Lung (tissue), 12 donors: Measurements from ENCODE around the gene CARD16. TPM values are rescaled to one million over a fixed set of nuclear protein-coding genes. Genes with fewer than 3 reads are reported as not detected.

Source experiments
- ATAC-seq: fragments of 200-7000 bp; cut with Tn5 transposase; one replicate; pipeline ENCODE4 v1.9.1; 2020; ENCODE audit warnings: moderate number of reproducible peaks; ENCODE audit not compliant: insufficient read depth, low FRiP score
- DNase-seq, 3 donors: peaks; one replicate each; pipeline ENCODE4 v3.0.0-alpha.2; 2013 to 2017
- H3K27ac ChIP-seq, 2 donors: one replicate each; pipeline ENCODE4 v1.5.1; 2013; ENCODE audit warnings: mild to moderate bottlenecking in 2 of 2, moderate library complexity in 2 of 2, control low read depth in 1 of 2, inconsistent platforms in 1 of 2, low read depth in 1 of 2, low read length in 1 of 2
- H3K27me3 ChIP-seq, 3 donors: one replicate each; pipeline ENCODE4 v1.5.1; 2013; ENCODE audit warnings: low read length in 2 of 3; ENCODE audit not compliant: control insufficient read depth in 3 of 3, insufficient read depth in 3 of 3
- H3K36me3 ChIP-seq, 4 donors: one replicate each; pipeline ENCODE4 v1.5.1; 2013; ENCODE audit warnings: low read length in 4 of 4, mild to moderate bottlenecking in 1 of 4, moderate library complexity in 1 of 4; ENCODE audit not compliant: control insufficient read depth in 4 of 4, insufficient read depth in 4 of 4
- H3K4me1 ChIP-seq, 5 donors: one replicate each; pipeline ENCODE4 v1.5.1; 2013; ENCODE audit warnings: low read length in 5 of 5, mild to moderate bottlenecking in 2 of 5, moderate library complexity in 1 of 5; ENCODE audit not compliant: control insufficient read depth in 5 of 5, insufficient read depth in 5 of 5
- H3K4me3 ChIP-seq: one replicate; pipeline ENCODE4 v1.5.1; 2013; ENCODE audit warnings: mild to moderate bottlenecking, control low read depth, moderate library complexity
- H3K9ac ChIP-seq, 2 donors: one replicate each; pipeline ENCODE4 v1.5.1; 2013; ENCODE audit warnings: low read length in 2 of 2, control low read depth in 1 of 2; ENCODE audit not compliant: insufficient read depth in 1 of 2
- H3K9me3 ChIP-seq, 4 donors: one replicate each; pipeline ENCODE4 v1.5.1; 2013; ENCODE audit warnings: low read length in 3 of 4, mild to moderate bottlenecking in 1 of 4, moderate library complexity in 1 of 4; ENCODE audit not compliant: control insufficient read depth in 4 of 4, insufficient read depth in 3 of 4
- CTCF ChIP-seq: IDR thresholded peaks from 2 replicates; pipeline ENCODE4 v1.5.1; 2012; ENCODE audit warnings: mild to moderate bottlenecking; ENCODE audit errors: control extremely low read depth, extremely low read depth
- WGBS, 2 donors: extraction: QIAGEN DNeasy Blood & Tissue Kit; methylation state at CpG; one replicate each; pipeline ENCODE4 v1.1.7; 2013; 5-methylcytosine and 5-hydroxymethylcytosine counted together
- polyA plus RNA-seq, 2 donors: library from polyadenylated mRNA; stranded (reverse); fragments of 200-250 nt; gene quantifications; one replicate each; pipeline ENCODE4 v1.2.1, GENCODE V29; 2013
- total RNA-seq, 2 donors: library from RNA; depleted of rRNA in 1 of 2; stranded (reverse); fragments of >200 nt in 1 of 2; gene quantifications; one replicate each; pipeline ENCODE4 v1.2.1, GENCODE V29; 2014 to 2021
- donor health status: control.
- donor health status: control.
- donor health status: Bipolar disorder and iron deficiency.
- donor health status: healthy.
- donor health status: DM: yes; HTN: yes; CAD: no.

Gene CARD16
- total and polyA plus RNA-seq, 4 donors, result 31.6 to 169 (median 63.1) TPM

GRCh38 chr11:105022527-105022926, 22.6 kb downstream of the CARD16 start:
- Histone ChIP-seq H3K4me1 (no peaks in the 10 kb centered on the region), H3K9ac (no peak overlapping the region), H3K27me3 (no peaks in the 10 kb centered on the region), H3K36me3 (peaks cover 2 to 9% (median 4%) of the 10 kb centered on the region in 4 donors), H3K9me3 (no peaks in the 10 kb centered on the region), H3K27ac (no peak overlapping the region), H3K4me3 (no peak overlapping the region)
- ATAC-seq, result no peak
- 40 to 49% methylated on average over 2 of the region's 2 CpGs for WGBS, 2 donors
- no peak for TF ChIP-seq CTCF
- no peak for DNase-seq

GRCh38 chr11:105007463-105007862, 37.7 kb downstream of the CARD16 start:
- H3K4me1 ChIP-seq, result peaks cover 0 to 2% (median 0%) of the 10 kb centered on the region in 5 donors
- no peak for DNase-seq
- no peak for TF ChIP-seq CTCF
- no peaks in the 10 kb centered on the region for H3K27me3 ChIP-seq
- no peak overlapping the region for H3K27ac ChIP-seq
- H3K36me3 ChIP-seq, result no peaks in the 10 kb centered on the region
- H3K9ac ChIP-seq, result no peak overlapping the region
- H3K9me3 ChIP-seq, result no peaks in the 10 kb centered on the region
- H3K4me3 ChIP-seq, result no peak overlapping the region
- no peak for ATAC-seq

- ATAC-seq, result no peak
- Histone ChIP-seq H3K9ac (no peak overlapping the region), H3K27me3 (no peaks in the 10 kb centered on the region), H3K27ac (no peak overlapping the region), H3K36me3 (no peaks in the 10 kb centered on the region), H3K4me3 (no peak overlapping the region), H3K9me3 (no peaks in the 10 kb centered on the region), H3K4me1 (peaks cover 0 to 2% (median 0%) of the 10 kb centered on the region in 5 donors)
- no peak for DNase-seq
- WGBS, 2 donors, result 86 to 88% methylated on average over 3 of the region's 3 CpGs
- no peak for TF ChIP-seq CTCF
Measured at GRCh38 chr11:105005451-105005845, 39.7 kb downstream of the CARD16 start.

- ATAC-seq (no peak), DNase-seq (no peak)
- peaks cover 0 to 2% (median 0%) of the 10 kb centered on the region in 5 donors for H3K4me1 ChIP-seq
- H3K9ac ChIP-seq, result no peak overlapping the region
- WGBS, 2 donors, result 59 to 86% methylated on average over 3 of the region's 3 CpGs
- no peaks in the 10 kb centered on the region for H3K27me3 ChIP-seq
- no peak for TF ChIP-seq CTCF
- H3K27ac ChIP-seq, result no peak overlapping the region
- H3K9me3 ChIP-seq, result no peaks in the 10 kb centered on the region
- no peaks in the 10 kb centered on the region for H3K36me3 ChIP-seq
- H3K4me3 ChIP-seq, result no peak overlapping the region
Measured at GRCh38 chr11:105004021-105004420, 41.1 kb downstream of the CARD16 start.
